H1 (cell line): Measurements from ENCODE around the gene COX14. TPM values are rescaled to one million over a fixed set of nuclear protein-coding genes. Genes with fewer than 3 reads are reported as not detected.
A peak's percentile ranks its signal among the peaks of the same experiment; 100 is the strongest.

Experiments
- CTCF ChIA-PET: fragments of 300-600 bp; sonication (Branson Sonifier 250); formaldehyde crosslinking; loops from one replicate; lab custom pipeline; 2021; ENCODE audit not compliant: partially characterized antibody; lab: Charles Lee
- POLR2A ChIA-PET: fragments of 300-600 bp; sonication (Branson Sonifier 250); formaldehyde crosslinking; loops from one replicate; lab custom pipeline; 2021; ENCODE audit warnings: inconsistent platforms; ENCODE audit not compliant: partially characterized antibody; lab: Charles Lee
- DNase-seq, 2 experiments: peaks; one replicate each; pipeline versions ENCODE4 v3.0.0 to v3.0.0-alpha.2; 2010 to 2022; ENCODE audit warnings: low spot score in 2 of 2, low read depth in 1 of 2, mixed read lengths in 1 of 2
- FAIRE-seq: peaks from 2 replicates; lab custom pipeline; 2011; peaks lifted over from hg19 to GRCh38; lab: Jason Lieb, UNC
- H2AFZ ChIP-seq: 2 replicates; pipeline ENCODE4 v1.8.1; 2012; ENCODE audit warnings: low read length, inconsistent platforms
- H2AK5ac ChIP-seq: 2 replicates; pipeline ENCODE4 v1.6.1; 2013; ENCODE audit warnings: low read depth, low read length
- H2BK120ac ChIP-seq: replicated peaks from 2 replicates; pipeline ENCODE3; 2013; ENCODE audit warnings: low read depth, low read length, inconsistent platforms
- H2BK12ac ChIP-seq: 2 replicates; pipeline ENCODE4 v1.6.1; 2013; ENCODE audit warnings: low read depth, low read length
- H2BK15ac ChIP-seq: 2 replicates; pipeline ENCODE4 v1.6.1; 2013; ENCODE audit warnings: low read length
- H2BK20ac ChIP-seq: 2 replicates; pipeline ENCODE4 v1.6.1; 2013; ENCODE audit warnings: low read length
- H2BK5ac ChIP-seq: 2 replicates; pipeline ENCODE4 v1.6.1; 2013; ENCODE audit warnings: low read depth, low read length
- H3K14ac ChIP-seq: 2 replicates; pipeline ENCODE4 v1.6.1; 2013; ENCODE audit warnings: inconsistent platforms; ENCODE audit not compliant: insufficient read length
- H3K18ac ChIP-seq: 2 replicates; pipeline ENCODE4 v1.6.1; 2013; ENCODE audit warnings: low read length; ENCODE audit errors: extremely low read depth
- H3K23ac ChIP-seq: 2 replicates; pipeline ENCODE4 v1.6.1; 2013; ENCODE audit warnings: inconsistent platforms; ENCODE audit not compliant: insufficient read length
- H3K23me2 ChIP-seq: 2 replicates; pipeline ENCODE4 v1.6.1; 2013; ENCODE audit warnings: low read depth, low read length
- H3K27ac ChIP-seq: 2 replicates; pipeline ENCODE4 v1.6.1; 2011; ENCODE audit warnings: low read depth, low read length, inconsistent platforms
- H3K27me3 ChIP-seq, 4 experiments: replicated peaks in 1 of 4; 1 replicate in 1 of 4; 2 replicates in 3 of 4; pipeline versions ENCODE4 v1.6.1 to v1.8.1; 2011 to 2013; ENCODE audit warnings: low read length in 3 of 4, mild to moderate bottlenecking in 3 of 4, inconsistent platforms in 2 of 4, mixed read lengths in 2 of 4, moderate library complexity in 1 of 4; ENCODE audit not compliant: control insufficient read depth in 3 of 4, insufficient read depth in 3 of 4; ENCODE audit errors: extremely low read depth in 1 of 4
- H3K36me3 ChIP-seq, 4 experiments: 2 replicates each; pipeline versions ENCODE4 v1.6.1 to v1.8.1; 2011 to 2013; ENCODE audit warnings: mild to moderate bottlenecking in 4 of 4, low read length in 3 of 4, moderate library complexity in 2 of 4, control low read depth in 1 of 4, inconsistent platforms in 1 of 4; ENCODE audit not compliant: insufficient read depth in 4 of 4, control insufficient read depth in 2 of 4
- H3K4ac ChIP-seq: replicated peaks from 2 replicates; pipeline ENCODE3; 2013; ENCODE audit warnings: low read length, low read depth, mixed read lengths, inconsistent platforms; ENCODE audit not compliant: insufficient read length
- H3K4me1 ChIP-seq, 4 experiments: replicated peaks in 1 of 4; 1 replicate in 1 of 4; 2 replicates in 3 of 4; pipeline versions ENCODE4 v1.6.1 to v1.8.1; 2011 to 2013; ENCODE audit warnings: low read length in 3 of 4, inconsistent platforms in 2 of 4, mixed read lengths in 1 of 4; ENCODE audit not compliant: insufficient read depth in 4 of 4, control insufficient read depth in 3 of 4
- H3K4me2 ChIP-seq, 2 experiments: 2 replicates each; pipeline versions ENCODE4 v1.6.1 to v1.8.1; 2011 to 2013; ENCODE audit warnings: low read depth in 2 of 2, low read length in 2 of 2, control low read depth in 1 of 2, inconsistent platforms in 1 of 2, mild to moderate bottlenecking in 1 of 2; ENCODE audit not compliant: insufficient read depth in 1 of 2
- H3K4me3 ChIP-seq, 4 experiments: fragments of 200-600, 300-600 bp in 1 of 4; sonication (generic), shearing (Covaris generic), sonication (Bioruptor Twin) in 1 of 4; 2 replicates each; pipeline versions ENCODE4 v1.5.1 to v1.8.1; 2011 to 2016; ENCODE audit warnings: low read length in 4 of 4, low read depth in 3 of 4, control low read depth in 2 of 4, inconsistent platforms in 2 of 4, mild to moderate bottlenecking in 2 of 4, mixed read lengths in 1 of 4, moderate library complexity in 1 of 4; ENCODE audit not compliant: insufficient read depth in 2 of 4; ENCODE audit errors: extremely low read depth in 1 of 4
- H3K56ac ChIP-seq: replicated peaks from 2 replicates; pipeline ENCODE3; 2013; ENCODE audit warnings: low read depth, mild to moderate bottlenecking, mixed read lengths, low read length, inconsistent platforms; ENCODE audit not compliant: insufficient read length
- H3K79me1 ChIP-seq: 2 replicates; pipeline ENCODE4 v1.6.1; 2013; ENCODE audit warnings: low read depth, low read length, control low read depth
- H3K79me2 ChIP-seq, 2 experiments: 2 replicates each; pipeline versions ENCODE4 v1.6.1 to v1.8.1; 2012 to 2013; ENCODE audit warnings: low read length in 2 of 2, mild to moderate bottlenecking in 2 of 2, inconsistent platforms in 1 of 2; ENCODE audit not compliant: insufficient read depth in 2 of 2, control insufficient read depth in 1 of 2
- H3K9ac ChIP-seq, 4 experiments: replicated peaks in 1 of 4; 1 replicate in 1 of 4; 2 replicates in 3 of 4; pipeline versions ENCODE4 v1.6.1 to v1.8.1; 2011 to 2013; ENCODE audit warnings: low read depth in 3 of 4, low read length in 3 of 4, control low read depth in 2 of 4, mild to moderate bottlenecking in 2 of 4, moderate library complexity in 2 of 4, inconsistent platforms in 1 of 4; ENCODE audit errors: extremely low read depth in 1 of 4
- H3K9me3 ChIP-seq, 2 experiments: 2 replicates each; pipeline versions ENCODE4 v1.6.1 to v1.8.1; 2012 to 2013; ENCODE audit warnings: mild to moderate bottlenecking in 2 of 2, moderate library complexity in 2 of 2, control low read depth in 1 of 2, inconsistent platforms in 1 of 2, low read depth in 1 of 2, low read length in 1 of 2, mixed read lengths in 1 of 2; ENCODE audit not compliant: insufficient read depth in 2 of 2
- H4K20me1 ChIP-seq, 2 experiments: replicated peaks in 1 of 2; 2 replicates each; pipeline versions ENCODE3 to v1.8.1; 2011 to 2013; ENCODE audit warnings: inconsistent platforms in 2 of 2, low read length in 2 of 2, mild to moderate bottlenecking in 1 of 2; ENCODE audit not compliant: insufficient read depth in 2 of 2, control insufficient read depth in 1 of 2
- H4K5ac ChIP-seq: 2 replicates; pipeline ENCODE4 v1.6.1; 2013; ENCODE audit warnings: low read length, low read depth, mixed read lengths, inconsistent platforms; ENCODE audit not compliant: insufficient read length
- H4K8ac ChIP-seq: 2 replicates; pipeline ENCODE4 v1.8.0; 2013; ENCODE audit warnings: mild to moderate bottlenecking, moderate library complexity, low read length, inconsistent platforms; ENCODE audit not compliant: insufficient read depth; ENCODE audit errors: extremely low read depth
- H4K91ac ChIP-seq: replicated peaks from 2 replicates; pipeline ENCODE3; 2013; ENCODE audit warnings: low read length, mixed read lengths, inconsistent platforms; ENCODE audit not compliant: insufficient read length
- CTBP2 ChIP-seq: IDR thresholded peaks from 2 replicates; pipeline ENCODE4 v1.7.0; 2011; ENCODE audit warnings: borderline replicate concordance, mild to moderate bottlenecking, moderate library complexity, mixed read lengths, low read length; ENCODE audit not compliant: insufficient read depth, insufficient read length
- POLR2AphosphoS5 ChIP-seq: IDR thresholded peaks from 2 replicates; pipeline ENCODE4 v1.6.1; 2011; ENCODE audit warnings: low read depth, low read length
- WGBS, 2 experiments: shearing (Covaris generic) in 1 of 2; methylation state at CpG; one replicate each; pipeline versions ENCODE4 v1.1.6 to v1.1.7; 2013 to 2015; ENCODE audit warnings: low lambda C conversion rate in 2 of 2, mixed read lengths in 2 of 2, inconsistent platforms in 1 of 2, low coverage in 1 of 2, missing lambda C conversion rate in 1 of 2; ENCODE audit not compliant: insufficient replicate concordance in 2 of 2, insufficient coverage in 1 of 2, insufficient read length in 1 of 2; ENCODE audit errors: extremely low coverage in 1 of 2, missing lambda C conversion rate in 1 of 2; 5-methylcytosine and 5-hydroxymethylcytosine counted together
- polyA plus RNA-seq, 7 experiments: library from polyadenylated mRNA; depleted of rRNA in 3 of 7; stranded (reverse) in 5 of 7; unstranded in 2 of 7; fragments of >200 nt in 5 of 7; fragments of 200-250 nt in 2 of 7; gene quantifications; 1 replicate in 5 of 7; 2 replicates in 1 of 7; 4 replicates in 1 of 7; pipeline versions ENCODE4 v1.2.1 to v1.2.3, GENCODE V29; 2011 to 2013; ENCODE audit warnings: missing spikeins in 2 of 7, mixed read lengths in 2 of 7
- total RNA-seq: library from RNA; stranded (reverse); fragmentation: NEBNext Ultra II Directional; extraction: Animal tissue kit (Norgen Biotek cat#: 25700); gene quantifications from 2 replicates; pipeline ENCODE4 v1.2.1, GENCODE V29; 2021

COX14 gene
- total and polyA plus RNA-seq, 2 of the 8 experiments (the other 6 are each of a cell fraction or from before 2014, with no cell fraction given): 40.1 to 102 TPM

DNA sequence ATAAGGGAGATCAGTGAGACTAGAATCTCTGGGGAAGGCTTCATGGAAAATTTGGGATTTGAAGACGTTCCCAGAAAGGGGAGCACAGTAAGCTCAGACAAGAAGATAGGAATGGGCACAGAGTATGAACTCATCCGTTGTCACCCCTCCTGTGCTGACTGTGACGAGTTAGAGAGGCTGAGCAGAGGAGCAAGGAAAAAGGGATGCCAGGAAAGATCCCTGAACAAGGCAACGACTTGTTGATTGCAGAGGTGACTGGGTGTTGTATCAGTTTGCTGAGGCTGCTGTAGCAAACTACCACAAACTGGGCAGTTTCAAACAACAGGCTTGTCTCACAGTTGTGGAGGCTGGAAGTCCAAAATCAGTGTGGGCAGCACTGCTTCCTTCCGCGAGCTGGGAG is 14.1 kb upstream of the COX14 start:
- Histone ChIP-seq H3K18ac (no peak overlapping the region), H2BK12ac (no peak overlapping the region), H2BK15ac (no peak overlapping the region), H3K27ac (no peak overlapping the region), H3K79me1 (no peaks in the 10 kb centered on the region), H2AK5ac (no peak overlapping the region), H4K91ac (no peak overlapping the region), H2BK5ac (no peak overlapping the region), H3K27me3 (no peaks in the 10 kb centered on the region), H3K23me2 (no peaks in the 10 kb centered on the region), H3K4me2 (no peak overlapping the region), H2BK120ac (no peak overlapping the region), H3K36me3 (peaks cover 49 to 72% (median 65%) of the 10 kb centered on the region in 4 experiments), H3K4me3 (no peak overlapping the region), H3K23ac (no peak overlapping the region), H3K4ac (no peak overlapping the region), H3K79me2 (no peaks in the 10 kb centered on the region), H4K8ac (no peak overlapping the region), H3K14ac (no peak overlapping the region), H4K5ac (no peak overlapping the region), H3K4me1 (peaks cover 0 to 4% (median 1%) of the 10 kb centered on the region in 4 experiments; a peak in 4 of 7 replicates), H3K9ac (no peak overlapping the region), H3K9me3 (no peaks in the 10 kb centered on the region), H2BK20ac (0 out of 2 replicates have a peak overlapping the region, but pooled peaks have one; percentile 13), H2AFZ (no peak overlapping the region), H3K56ac (no peak overlapping the region), H4K20me1 (peaks cover 0 to 9% of the 10 kb centered on the region in 2 experiments)
- TF ChIP-seq POLR2AphosphoS5 (peak; percentile 29), CTBP2 (no peak)
- ChIA-PET POLR2A (interaction anchor here (0.6 to 27.1 kb wide), 6 partner anchors 5 to 113 kb away, joined by 3 to 457 read pairs (median 4); partner anchors contain the start of genes CERS5, COX14, GPD1 and SMARCD1), CTCF (interaction anchor here (1.6 to 32.9 kb wide), 3 partner anchors 12 to 27 kb away, joined by 5 to 625 read pairs (median 625); partner anchors contain the start of genes COX14, GPD1 and SMARCD1)
- WGBS, 2 experiments: 84% methylated on average over 6 of the region's 6 CpGs; no CpG with 5 or more reads in 1 of the 2 experiments
- FAIRE-seq (no peak), DNase-seq (no peak)
